B cell (primary cell): ENCODE results near the gene IFNE. TPM values are rescaled to one million over a fixed set of nuclear protein-coding genes. Genes with fewer than 3 reads are reported as not detected.

Experiments
- ATAC-seq: fragments of 200-7000 bp; cut with Tn5 transposase; one replicate; pipeline ENCODE4 v1.10.0; 2021; ENCODE audit warnings: low read depth, mild to moderate bottlenecking, moderate number of reproducible peaks, moderate library complexity
- CTCF ChIA-PET: fragments of 350-600 bp; sonication (Branson Sonifier 250); formaldehyde crosslinking; loops from one replicate; lab custom pipeline; 2021; ENCODE audit warnings: antibody characterized with exemption, inconsistent platforms; lab: Charles Lee
- POLR2A ChIA-PET: fragments of 350-600 bp; sonication (Branson Sonifier 250); formaldehyde crosslinking; loops from one replicate; lab custom pipeline; 2021; ENCODE audit warnings: antibody characterized with exemption; lab: Charles Lee
- DNase-seq: peaks from one replicate; pipeline ENCODE4 v3.0.0; 2013
- H2AFZ ChIP-seq: 2 replicates; pipeline ENCODE4 v1.6.1; 2012; ENCODE audit warnings: mild to moderate bottlenecking, low read depth, low read length; ENCODE audit not compliant: insufficient read depth, poor library complexity, severe bottlenecking
- H3K27ac ChIP-seq, 2 donors: 1 replicate in 1 of 2; 2 replicates in 1 of 2; pipeline ENCODE4 v1.5.1; 2012 to 2013; ENCODE audit warnings: low read length in 2 of 2, mild to moderate bottlenecking in 2 of 2, moderate library complexity in 1 of 2
- H3K27me3 ChIP-seq, 4 experiments: fragments of 200-600 bp in 1 of 4; sonication (generic) in 1 of 4; replicated peaks in 1 of 4; 1 replicate in 2 of 4; 2 replicates in 2 of 4; pipeline versions ENCODE4 v1.6.1 to v1.7.0; 2013 to 2016; ENCODE audit warnings: low read length in 3 of 4, mild to moderate bottlenecking in 2 of 4, mixed read lengths in 1 of 4, moderate library complexity in 1 of 4; ENCODE audit not compliant: insufficient read depth in 4 of 4, control insufficient read depth in 3 of 4; ENCODE audit errors: control extremely low read depth in 1 of 4
- H3K36me3 ChIP-seq, 2 experiments: replicated peaks in 1 of 2; 1 replicate in 1 of 2; 2 replicates in 1 of 2; pipeline versions ENCODE4 v1.6.1 to v1.7.1; 2013; ENCODE audit warnings: low read length in 1 of 2; ENCODE audit not compliant: insufficient read depth in 2 of 2, control insufficient read depth in 1 of 2; ENCODE audit errors: control extremely low read depth in 1 of 2, extremely low read depth in 1 of 2
- H3K4me1 ChIP-seq, 2 donors: fragments of 200-600 bp in 1 of 2; sonication (generic) in 1 of 2; 1 replicate in 1 of 2; 2 replicates in 1 of 2; pipeline versions ENCODE4 v1.5.1 to v1.6.1; 2013 to 2017; ENCODE audit warnings: low read length in 2 of 2; ENCODE audit not compliant: control insufficient read depth in 2 of 2, insufficient read depth in 2 of 2
- H3K4me2 ChIP-seq: replicated peaks from 2 replicates; pipeline ENCODE3; 2012; ENCODE audit warnings: mild to moderate bottlenecking, low read depth, low read length; ENCODE audit not compliant: poor library complexity, severe bottlenecking
- H3K4me3 ChIP-seq, 5 experiments: fragments of 200-600 bp in 1 of 5; sonication (generic) in 1 of 5; 1 replicate in 3 of 5; 2 replicates in 2 of 5; pipeline versions ENCODE4 v1.5.1 to v1.7.0; 2011 to 2016; ENCODE audit warnings: low read length in 4 of 5, mild to moderate bottlenecking in 4 of 5, low read depth in 2 of 5, control low read depth in 1 of 5, moderate library complexity in 1 of 5; ENCODE audit not compliant: insufficient read depth in 1 of 5; ENCODE audit errors: control extremely low read depth in 1 of 5, extremely low read depth in 1 of 5
- H3K79me2 ChIP-seq: fragments of 200-600 bp; sonication (generic); one replicate; pipeline ENCODE4 v1.6.0; 2016; ENCODE audit warnings: low read length; ENCODE audit not compliant: control insufficient read depth, insufficient read depth
- H3K9ac ChIP-seq: fragments of 200-600 bp; sonication (generic); 2 replicates; pipeline ENCODE4 v1.6.1; 2017; ENCODE audit warnings: mild to moderate bottlenecking, low read length, moderate library complexity
- H3K9me3 ChIP-seq, 3 donors: one replicate each; pipeline versions ENCODE4 v1.6.1 to v1.7.1; 2013; ENCODE audit warnings: low read length in 2 of 3; ENCODE audit not compliant: control insufficient read depth in 2 of 3, insufficient read depth in 1 of 3; ENCODE audit errors: control extremely low read depth in 1 of 3
- H4K20me1 ChIP-seq: 2 replicates; pipeline ENCODE4 v1.6.0; 2012; ENCODE audit warnings: mild to moderate bottlenecking, low read length; ENCODE audit not compliant: insufficient read depth, control insufficient read depth, poor library complexity, severe bottlenecking
- H3K27ac Mint-ChIP-seq: one replicate; pipeline ENCODE4 v1.8.0; 2021; ENCODE audit warnings: mixed read lengths
- H3K27me3 Mint-ChIP-seq: one replicate; pipeline ENCODE4 v1.8.0; 2021; ENCODE audit warnings: mixed read lengths
- H3K4me1 Mint-ChIP-seq: one replicate; pipeline ENCODE4 v1.8.0; 2021; ENCODE audit warnings: mixed read lengths
- H3K4me3 Mint-ChIP-seq: one replicate; pipeline ENCODE4 v1.8.0; 2021; ENCODE audit warnings: mixed read lengths
- H3K9me3 Mint-ChIP-seq: one replicate; pipeline ENCODE4 v1.8.0; 2022; ENCODE audit warnings: mixed read lengths; ENCODE audit not compliant: insufficient read depth
- CTCF ChIP-seq: fragments of 200-600 bp; IDR thresholded peaks from one replicate; pipeline ENCODE4 v1.8.0; 2022; ENCODE audit warnings: antibody characterized with exemption, mild to moderate bottlenecking
- EZH2 ChIP-seq: IDR thresholded peaks from 2 replicates; pipeline ENCODE4 v1.6.1; 2012; ENCODE audit warnings: borderline replicate concordance, low read depth, mild to moderate bottlenecking, moderate library complexity, low read length; ENCODE audit not compliant: insufficient read depth, poor library complexity, severe bottlenecking
- WGBS: methylation state at CpG from one replicate; pipeline ENCODE4 v1.1.5; 2013; ENCODE audit warnings: missing lambda C conversion rate; ENCODE audit not compliant: insufficient coverage; 5-methylcytosine and 5-hydroxymethylcytosine counted together
- intact Hi-C: fragments of 100-400 bp; cut with micrococcal nuclease; formaldehyde crosslinking; loops from one replicate; pipeline ENCODE4 v1.10.0; 2022
- polyA plus RNA-seq: library from polyadenylated mRNA; depleted of rRNA; stranded (reverse); fragments of >200 nt; gene quantifications from 2 replicates; pipeline ENCODE4 v1.2.3, GENCODE V29; 2012
- total RNA-seq, 2 donors: library from RNA; stranded (reverse); fragments of 120-200 nt in 1 of 2; gene quantifications; 1 replicate in 1 of 2; 2 replicates in 1 of 2; pipeline versions ENCODE4 v1.2.3 to v1.2.4, GENCODE V29; 2013 to 2022

The IFNE gene
- total and polyA plus RNA-seq, 2 donors (not counting 1 experiment from before 2014, with no cell fraction given), result not detected

- H3K4me3 ChIP-seq, result no peak overlapping the region
- no peaks in the 10 kb centered on the region for H4K20me1 ChIP-seq
- TF ChIP-seq EZH2 (no peak), CTCF (no peak)
- ChIA-PET CTCF (no interaction called here), POLR2A (no interaction called here)
- H3K9ac ChIP-seq, result no peak overlapping the region
- no peak overlapping the region for H3K27ac ChIP-seq
- Mint-ChIP-seq H3K4me3 (no peak overlapping the region), H3K9me3 (no peaks in the 10 kb centered on the region), H3K27me3 (peaks cover 35% of the 10 kb centered on the region), H3K4me1 (peaks cover 3% of the 10 kb centered on the region), H3K27ac (no peak overlapping the region)
- intact Hi-C loops, result no loop called here
- H3K36me3 ChIP-seq, result no peaks in the 10 kb centered on the region
- DNase-seq (no peak), ATAC-seq (no peak)
- WGBS, result no CpG with 5 or more reads among the region's 2 CpGs
- H3K79me2 ChIP-seq, result no peaks in the 10 kb centered on the region
- H3K9me3 ChIP-seq, result no peaks in the 10 kb centered on the region
- no peak overlapping the region for H3K4me2 ChIP-seq
- H3K4me1 ChIP-seq, result peaks cover 5 to 6% of the 10 kb centered on the region in 2 donors
- H2AFZ ChIP-seq, result no peak overlapping the region
- H3K27me3 ChIP-seq, result peaks cover 0 to 5% (median 0%) of the 10 kb centered on the region in 4 experiments
Observed at GRCh38 chr9:21523021-21524014, 41.2 kb upstream of the IFNE start.

GRCh38 chr9:21522348-21522747 lies 40.2 kb upstream of the IFNE start:
- ATAC-seq (no peak), DNase-seq (no peak)
- Histone ChIP-seq H3K4me2 (no peak overlapping the region), H3K27ac (no peak overlapping the region), H3K9ac (no peak overlapping the region), H3K36me3 (no peaks in the 10 kb centered on the region), H3K4me1 (no peaks in the 10 kb centered on the region), H3K9me3 (no peaks in the 10 kb centered on the region), H3K27me3 (no peaks in the 10 kb centered on the region), H2AFZ (no peak overlapping the region), H3K79me2 (no peaks in the 10 kb centered on the region), H3K4me3 (no peak overlapping the region), H4K20me1 (no peaks in the 10 kb centered on the region)
- H3K27me3 Mint-ChIP-seq, result peaks cover 32% of the 10 kb centered on the region
- H3K9me3 Mint-ChIP-seq, result no peaks in the 10 kb centered on the region
- no peak overlapping the region for H3K27ac Mint-ChIP-seq
- ChIA-PET CTCF (no interaction called here), POLR2A (no interaction called here)
- no peak overlapping the region for H3K4me3 Mint-ChIP-seq
- no peak for TF ChIP-seq CTCF
- no peak for TF ChIP-seq EZH2
- WGBS, result no CpG with 5 or more reads among the region's 4 CpGs
- intact Hi-C loops, result no loop called here
- H3K4me1 Mint-ChIP-seq, result no peaks in the 10 kb centered on the region
